ENCODE data around the gene RBM39.
"Not testable (repeated sequence)": the region's sequence is repeated elsewhere in the genome, so short reads cannot be mapped to it uniquely, and the experiment has no call there.

Gene RBM39

GRCh38 chr20:35756404-35756803 is 14.3 kb upstream of the RBM39 start:
- DNase-seq (ENCODE audit: low spot score) (no peak), FAIRE-seq (no peak)

DNA sequence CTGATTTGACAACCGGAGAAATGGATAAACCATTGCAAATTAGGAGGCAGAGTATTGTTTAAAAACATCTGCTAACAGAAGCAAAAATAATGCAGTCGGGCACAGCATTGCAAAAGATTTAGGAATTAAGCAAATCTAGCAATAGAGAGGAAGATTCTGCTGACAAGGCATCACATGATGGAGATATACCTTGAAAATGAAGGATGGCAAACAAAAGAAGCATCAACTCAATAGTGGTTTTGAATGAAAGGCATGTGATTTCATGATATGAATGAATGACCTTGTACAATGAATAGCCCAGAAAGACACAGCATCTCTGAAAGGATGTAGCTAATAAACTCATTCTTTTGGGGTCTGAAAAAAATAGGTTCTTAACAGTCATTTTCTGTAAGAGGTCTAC is 8.6 kb upstream of the RBM39 start:
- FAIRE-seq (no peak), DNase-seq (ENCODE audit: low spot score) (no peak)

DNA sequence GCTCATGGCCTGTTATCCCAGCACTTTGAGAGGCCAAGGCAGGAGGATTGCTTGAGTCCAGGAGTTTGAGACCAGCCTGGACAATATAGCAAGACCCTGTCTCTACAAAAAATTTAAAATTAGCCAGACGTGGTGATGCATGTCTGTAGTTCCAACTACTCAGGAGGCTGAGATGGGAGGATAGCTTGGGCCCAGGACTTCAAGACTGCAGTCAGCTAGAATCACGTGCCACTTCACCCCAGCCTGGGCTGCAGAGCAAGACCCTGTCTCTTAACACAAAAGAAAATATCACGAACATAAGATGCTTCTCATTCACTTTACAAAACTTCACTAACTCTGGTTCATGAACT is 2.4 kb upstream of the RBM39 start:
- FAIRE-seq; DNase-seq (ENCODE audit: low spot score): not testable (repeated sequence)

- FAIRE-seq (no peak), DNase-seq (ENCODE audit: low spot score) (no peak)
These were observed 1.8 kb upstream of the RBM39 start for GRCh38 chr20:35743693-35744491.

DNA sequence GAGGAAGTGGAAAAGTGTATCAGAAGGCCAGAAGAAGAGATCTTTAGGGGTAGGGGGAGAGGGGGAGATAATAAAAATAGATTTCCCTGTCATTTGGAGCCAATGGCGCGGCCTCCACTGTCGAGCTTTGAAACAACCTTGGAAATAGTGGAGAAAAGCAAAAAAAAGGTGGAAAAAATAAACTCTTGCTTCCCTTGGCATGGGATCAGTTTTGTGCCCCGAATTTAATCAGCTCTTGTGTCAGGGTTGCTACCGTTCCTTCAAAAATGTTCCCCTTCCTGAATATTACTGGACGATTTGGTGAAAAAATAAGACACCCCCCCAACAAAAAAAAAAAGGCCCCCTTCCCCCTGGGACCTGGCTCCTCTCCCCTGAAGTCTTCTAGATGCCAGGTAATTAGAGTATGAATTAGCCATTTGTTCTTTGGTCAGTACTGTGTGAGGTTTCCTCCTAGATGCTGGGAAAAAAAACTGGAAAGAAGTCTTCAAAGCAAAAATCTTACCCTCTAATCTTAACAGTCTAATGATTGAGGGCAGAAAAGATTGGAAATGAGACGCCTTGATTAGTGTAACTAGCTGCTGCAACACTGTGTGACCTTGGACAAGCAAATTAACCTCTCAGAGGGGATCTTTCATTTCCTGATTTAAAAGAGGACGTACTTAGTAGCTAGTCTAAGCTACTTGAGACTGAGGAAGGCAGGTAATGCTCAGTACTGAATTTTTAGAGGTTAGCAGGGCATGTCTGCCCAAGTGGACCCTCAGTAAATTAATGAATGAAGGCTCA is 872 bp upstream of the RBM39 start:
- peak; percentile 20 for DNase-seq (ENCODE audit: low spot score)
- FAIRE-seq: no peak

GRCh38 chr20:35739294-35740163 is 2.5 kb downstream of the RBM39 start:
- FAIRE-seq: peak; percentile 69
- peak; percentile 29 for DNase-seq (ENCODE audit: low spot score)

- DNase-seq (ENCODE audit: low spot score) (no peak), FAIRE-seq (no peak)
These were observed 3.5 kb downstream of the RBM39 start for GRCh38 chr20:35738410-35739179.

- no peak for FAIRE-seq
These were observed 4.2 kb downstream of the RBM39 start for GRCh38 chr20:35737865-35738333.

GRCh38 chr20:35735826-35736470 is 6.1 kb downstream of the RBM39 start:
- no peak for FAIRE-seq
- DNase-seq (ENCODE audit: low spot score): no peak

More at GRCh38 chr20:35737865-35738333, 4.2 kb downstream of the RBM39 start:
- DNase-seq (ENCODE audit: low spot score): no peak

- FAIRE-seq (no peak), DNase-seq (ENCODE audit: low spot score) (no peak)
These were observed 7.0 kb downstream of the RBM39 start for GRCh38 chr20:35734777-35735649.

GRCh38 chr20:35734374-35734773 is 7.7 kb downstream of the RBM39 start:
- DNase-seq (ENCODE audit: low spot score): no peak
- FAIRE-seq: no peak

DNA sequence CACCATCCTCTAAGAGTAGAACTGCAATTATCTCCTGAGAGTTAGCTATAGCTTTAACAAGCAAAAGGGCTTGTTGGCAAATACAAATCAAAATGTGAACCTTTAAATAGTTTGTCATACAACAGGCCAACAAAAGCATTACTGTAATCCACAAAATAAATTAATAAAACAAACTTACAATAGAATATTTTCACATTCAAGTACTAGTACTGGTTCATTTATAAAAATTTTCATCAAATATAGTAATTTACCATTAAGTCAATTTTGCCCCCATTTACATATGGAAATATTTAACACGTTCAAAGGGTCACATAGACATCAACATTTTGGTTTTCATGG is 9.4 kb downstream of the RBM39 start:
- FAIRE-seq (no peak), DNase-seq (ENCODE audit: low spot score) (no peak)

GRCh38 chr20:35731862-35732643 is 10.0 kb downstream of the RBM39 start:
- no peak for FAIRE-seq
- DNase-seq (ENCODE audit: low spot score): no peak

- FAIRE-seq (no peak), DNase-seq (ENCODE audit: low spot score) (no peak)
These were observed 10.6 kb downstream of the RBM39 start for GRCh38 chr20:35731469-35731788.

DNA sequence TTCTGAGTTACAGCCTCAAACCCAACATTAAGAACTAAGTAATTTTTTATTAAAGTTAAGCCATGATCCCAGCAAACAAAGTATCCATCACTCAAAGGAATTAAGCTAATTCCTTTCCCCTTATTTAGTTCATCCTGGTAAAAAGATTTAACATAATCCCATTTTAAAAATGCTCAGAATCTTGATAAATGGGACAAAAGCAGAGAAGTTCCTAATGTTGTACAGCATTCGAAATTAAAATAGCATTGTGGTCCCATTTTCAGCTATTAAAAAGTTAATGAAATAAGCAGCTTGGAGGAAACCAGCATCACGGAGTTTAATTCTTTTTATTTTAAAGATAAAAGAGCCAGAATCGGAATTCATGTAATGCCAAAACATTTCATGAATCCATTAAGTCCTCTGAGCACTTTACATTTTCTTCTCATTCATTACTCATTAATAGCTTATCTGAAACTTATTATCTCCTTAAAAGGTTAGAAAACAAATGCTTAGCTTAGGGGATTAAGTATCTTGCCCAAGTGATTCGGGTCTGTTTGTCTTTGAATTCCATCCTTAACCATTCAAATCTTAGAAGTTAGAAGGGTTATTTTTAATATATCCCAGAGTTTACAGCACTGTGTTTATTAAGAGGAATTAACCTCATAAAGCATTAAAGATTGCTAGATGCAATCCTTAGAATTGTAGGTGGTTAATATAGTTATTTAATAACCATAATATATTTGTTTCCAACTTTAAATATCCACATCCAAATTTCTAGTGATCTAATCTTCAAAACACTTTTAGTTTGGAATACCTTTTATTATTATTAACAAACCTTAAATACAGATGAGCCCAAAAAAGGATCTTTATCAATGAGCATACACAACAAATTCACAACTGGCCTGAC is 11.2 kb downstream of the RBM39 start:
- FAIRE-seq (no peak), DNase-seq (ENCODE audit: low spot score) (no peak)

GRCh38 chr20:35729836-35730582 is 12.1 kb downstream of the RBM39 start:
- FAIRE-seq (no peak), DNase-seq (ENCODE audit: low spot score) (no peak)

- DNase-seq (ENCODE audit: low spot score) (no peak), FAIRE-seq (no peak)
These were observed 12.7 kb downstream of the RBM39 start for GRCh38 chr20:35729283-35729807.

All from RCC 7860 (cell line).